ENCODE results near the gene ERG. TPM values are rescaled to one million over a fixed set of nuclear protein-coding genes. Genes with fewer than 3 reads are reported as not detected.
A peak's percentile ranks its signal among the peaks of the same experiment; 100 is the strongest.

ERG gene
- total RNA-seq (10 to 100 TPM; 10.7 to 30.5 (median 16.5) TPM), polyA plus RNA-seq (10 to 100 TPM in 1 of 2 donors, 1 to 10 TPM in 1; 9.5 to 10.2 TPM)
- long read RNA-seq, donor 1, partial matches to known transcripts, result 4 of 5 reads
- long read RNA-seq, donor 1, other reads (novel, unspliced or antisense), result 1 of 5 reads
- long read RNA-seq, donor 2, full-length matches to known transcripts, result 1 of 6 reads
- long read RNA-seq, donor 2, partial matches to known transcripts, result 0 of 6 reads
- long read RNA-seq, donor 2, other reads (novel, unspliced or antisense), result 5 of 6 reads
- long read RNA-seq, donor 3, full-length matches to known transcripts, result 9 of 21 reads
- long read RNA-seq, donor 3, partial matches to known transcripts, result 1 of 21 reads
- long read RNA-seq, donor 3, other reads (novel, unspliced or antisense), result 11 of 21 reads

- Histone ChIP-seq H3K36me3 (no peaks in the 10 kb centered on the region), H3K9me3 (no peaks in the 10 kb centered on the region), H3K27ac (peak within 1 kb of the TSS; percentile 63 to 95 (median 84)), H3K4me1 (peaks cover 0 to 42% (median 22%) of the 10 kb centered on the region in 9 donors), H3K27me3 (no peaks in the 10 kb centered on the region), H3K4me3 (peak within 1 kb of the TSS; percentile 20 to 64 (median 52))
- intact Hi-C loops (cut with DNase I), result loop anchor here in 3 of 10 donors (5.0 to 10.0 kb wide), 5 partner anchors 36 to 309 kb away; partner anchors contain the start of gene ETS2 (in 1 of the 3)
- DNase-seq (peak in 1 of 2 donors; percentile 35), ATAC-seq (peak; percentile 59 to 91 (median 87))
- WGBS, 2 donors, result 57 to 65% methylated on average over 12 of the region's 12 CpGs
- TF ChIP-seq, protein P1, sequence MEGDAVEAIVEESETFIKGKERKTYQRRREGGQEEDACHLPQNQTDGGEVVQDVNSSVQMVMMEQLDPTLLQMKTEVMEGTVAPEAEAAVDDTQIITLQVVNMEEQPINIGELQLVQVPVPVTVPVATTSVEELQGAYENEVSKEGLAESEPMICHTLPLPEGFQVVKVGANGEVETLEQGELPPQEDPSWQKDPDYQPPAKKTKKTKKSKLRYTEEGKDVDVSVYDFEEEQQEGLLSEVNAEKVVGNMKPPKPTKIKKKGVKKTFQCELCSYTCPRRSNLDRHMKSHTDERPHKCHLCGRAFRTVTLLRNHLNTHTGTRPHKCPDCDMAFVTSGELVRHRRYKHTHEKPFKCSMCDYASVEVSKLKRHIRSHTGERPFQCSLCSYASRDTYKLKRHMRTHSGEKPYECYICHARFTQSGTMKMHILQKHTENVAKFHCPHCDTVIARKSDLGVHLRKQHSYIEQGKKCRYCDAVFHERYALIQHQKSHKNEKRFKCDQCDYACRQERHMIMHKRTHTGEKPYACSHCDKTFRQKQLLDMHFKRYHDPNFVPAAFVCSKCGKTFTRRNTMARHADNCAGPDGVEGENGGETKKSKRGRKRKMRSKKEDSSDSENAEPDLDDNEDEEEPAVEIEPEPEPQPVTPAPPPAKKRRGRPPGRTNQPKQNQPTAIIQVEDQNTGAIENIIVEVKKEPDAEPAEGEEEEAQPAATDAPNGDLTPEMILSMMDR (IDR thresholded peaks at IDR 0.05), result no peak
Measured at GRCh38 chr21:38498057-38498833, at the start of gene ERG. Gene ERG, minus strand, starts transcription at chr21:38498477. Its CDS starts 97 bp downstream, at chr21:38498380.

DNA sequence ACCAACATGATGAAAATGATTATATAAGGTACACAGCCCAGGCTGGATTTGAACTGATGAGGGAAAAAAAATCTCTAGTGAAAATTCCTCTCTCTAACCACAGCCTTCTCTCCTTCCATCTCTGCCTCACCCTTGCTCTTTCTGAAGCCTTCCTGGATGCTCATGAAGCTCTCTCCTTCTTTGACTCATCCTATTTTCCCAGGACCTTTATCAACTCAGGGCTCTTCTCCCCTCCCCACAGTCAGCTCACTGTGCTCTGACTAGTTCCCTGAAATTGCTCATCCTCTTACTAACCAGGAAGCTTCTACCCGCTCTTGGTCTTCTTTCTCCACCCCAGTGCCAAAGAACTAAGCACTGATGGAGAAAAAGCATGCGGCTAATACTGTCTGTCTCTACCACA, 46.4 kb upstream of the ERG start:
- peaks cover 0 to 5% (median 0%) of the 10 kb centered on the region in 7 donors for H3K27me3 ChIP-seq
- ATAC-seq, result no peak
- 83 to 91% methylated on average over 2 of the region's 2 CpGs for whole genome bisulfite sequencing, 2 donors
- H3K4me3 ChIP-seq, result no peak overlapping the region
- no peaks in the 10 kb centered on the region for H3K9me3 ChIP-seq
- TF ChIP-seq, protein P1 (IDR thresholded peaks at IDR 0.05), result no peak
- H3K27ac ChIP-seq, result no peak overlapping the region
- intact Hi-C loops (cut with DNase I), result no loop called here
- no peak for DNase-seq
- H3K4me1 ChIP-seq, result no peaks in the 10 kb centered on the region
- H3K36me3 ChIP-seq, result no peaks in the 10 kb centered on the region

GRCh38 chr21:38542263-38542662, 44.0 kb upstream of the ERG start:
- Histone ChIP-seq H3K4me3 (no peak overlapping the region), H3K27me3 (peaks cover 0 to 5% (median 0%) of the 10 kb centered on the region in 7 donors), H3K4me1 (no peaks in the 10 kb centered on the region), H3K36me3 (no peaks in the 10 kb centered on the region), H3K27ac (no peak overlapping the region), H3K9me3 (no peaks in the 10 kb centered on the region)
- TF ChIP-seq, protein P1 (IDR thresholded peaks at IDR 0.05), result no peak
- DNase-seq (no peak), ATAC-seq (no peak)
- intact Hi-C loops (cut with DNase I), result no loop called here
- 87 to 92% methylated on average over 4 of the region's 4 CpGs for WGBS, 2 donors

- H3K36me3 ChIP-seq, result no peaks in the 10 kb centered on the region
- H3K9me3 ChIP-seq, result no peaks in the 10 kb centered on the region
- H3K4me1 ChIP-seq, result no peaks in the 10 kb centered on the region
- TF ChIP-seq, protein P1 (IDR thresholded peaks at IDR 0.05), result no peak
- WGBS, 2 donors, result 57 to 63% methylated on average over 1 of the region's 1 CpG
- ATAC-seq, result no peak
- peaks cover 0 to 4% (median 0%) of the 10 kb centered on the region in 7 donors for H3K27me3 ChIP-seq
- no peak overlapping the region for H3K4me3 ChIP-seq
- H3K27ac ChIP-seq, result no peak overlapping the region
- intact Hi-C loops (cut with DNase I), result loop anchor here in 1 of 10 donors (10.0 kb wide), 1 partner anchor 176 kb away; no protein-coding TSS in a partner anchor
- no peak for DNase-seq
Measured at GRCh38 chr21:38538353-38538752, 40.1 kb upstream of the ERG start.

Data from heart right ventricle (tissue), 16 donors.